Neural crest cell (in vitro differentiated cells): ENCODE measurements around the gene FAIM. TPM values are rescaled to one million over a fixed set of nuclear protein-coding genes. Genes with fewer than 3 reads are reported as not detected.

Experiments
- DNase-seq: peaks from one replicate; pipeline ENCODE4 v3.0.0; 2021; ENCODE audit warnings: low read depth, mixed read lengths, low spot score
- H3K27ac Mint-ChIP-seq: one replicate; pipeline ENCODE4 v1.8.0; 2021; ENCODE audit warnings: mild to moderate bottlenecking, mixed read lengths; ENCODE audit not compliant: unreplicated experiment
- H3K27me3 Mint-ChIP-seq: 2 replicates; pipeline ENCODE4 v1.8.0; 2021; ENCODE audit warnings: low read depth, mild to moderate bottlenecking, mixed read lengths
- H3K36me3 Mint-ChIP-seq: 2 replicates; pipeline ENCODE4 v1.8.0; 2021; ENCODE audit warnings: low read depth, mild to moderate bottlenecking, mixed read lengths
- H3K4me1 Mint-ChIP-seq: 2 replicates; pipeline ENCODE4 v1.8.0; 2021; ENCODE audit warnings: mixed read lengths
- H3K4me3 Mint-ChIP-seq: one replicate; pipeline ENCODE4 v1.8.0; 2021; ENCODE audit warnings: mild to moderate bottlenecking, mixed read lengths
- H3K9me3 Mint-ChIP-seq: 2 replicates; pipeline ENCODE4 v1.8.0; 2021; ENCODE audit warnings: mixed read lengths
- CTCF ChIP-seq: fragments of 200-600 bp; sonication (generic); conservative IDR thresholded peaks from 2 replicates; pipeline ENCODE4 v1.5.0; 2021; ENCODE audit warnings: antibody characterized with exemption, mild to moderate bottlenecking
- total RNA-seq: library from RNA; stranded (reverse); gene quantifications from 2 replicates; pipeline ENCODE4 v1.2.1, GENCODE V29; 2021

The FAIM gene
- total RNA-seq, 1 donor from 2014 or later, result 10.0 TPM

GRCh38 chr3:138620431-138620830 lies 11.9 kb downstream of the FAIM start:
- Mint-ChIP-seq H3K9me3 (no peaks in the 10 kb centered on the region), H3K27me3 (no peaks in the 10 kb centered on the region), H3K4me1 (no peaks in the 10 kb centered on the region), H3K4me3 (no peak overlapping the region), H3K27ac (no peak overlapping the region), H3K36me3 (no peaks in the 10 kb centered on the region)
- TF ChIP-seq CTCF, result no peak
- no peak for DNase-seq

GRCh38 chr3:138624518-138624917 lies 15.9 kb downstream of the FAIM start:
- H3K4me1 Mint-ChIP-seq, result no peaks in the 10 kb centered on the region
- no peak overlapping the region for H3K4me3 Mint-ChIP-seq
- no peaks in the 10 kb centered on the region for H3K9me3 Mint-ChIP-seq
- no peak for DNase-seq
- H3K27ac Mint-ChIP-seq, result no peak overlapping the region
- no peaks in the 10 kb centered on the region for H3K36me3 Mint-ChIP-seq
- H3K27me3 Mint-ChIP-seq, result no peaks in the 10 kb centered on the region
- TF ChIP-seq CTCF, result no peak

- TF ChIP-seq CTCF, result no peak
- no peaks in the 10 kb centered on the region for H3K4me1 Mint-ChIP-seq
- H3K36me3 Mint-ChIP-seq, result peaks cover 3% of the 10 kb centered on the region
- no peak overlapping the region for H3K4me3 Mint-ChIP-seq
- DNase-seq, result no peak
- H3K27ac Mint-ChIP-seq, result no peak overlapping the region
- no peaks in the 10 kb centered on the region for H3K9me3 Mint-ChIP-seq
- no peaks in the 10 kb centered on the region for H3K27me3 Mint-ChIP-seq
Observed at GRCh38 chr3:138625707-138626365, 17.3 kb downstream of the FAIM start.

GRCh38 chr3:138629526-138629925 lies 21.0 kb downstream of the FAIM start:
- H3K27ac Mint-ChIP-seq, result no peak overlapping the region
- no peaks in the 10 kb centered on the region for H3K27me3 Mint-ChIP-seq

GRCh38 chr3:138638641-138639040 lies 30.1 kb downstream of the FAIM start:
- Mint-ChIP-seq H3K9me3 (peaks cover 20% of the 10 kb centered on the region), H3K4me1 (no peaks in the 10 kb centered on the region), H3K27me3 (no peaks in the 10 kb centered on the region), H3K4me3 (no peak overlapping the region), H3K27ac (no peak overlapping the region), H3K36me3 (peaks cover 26% of the 10 kb centered on the region)
- no peak for DNase-seq
- no peak for TF ChIP-seq CTCF

More at GRCh38 chr3:138629526-138629925, 21.0 kb downstream of the FAIM start:
- H3K36me3 Mint-ChIP-seq, result peaks cover 6% of the 10 kb centered on the region
- TF ChIP-seq CTCF, result no peak
- no peaks in the 10 kb centered on the region for H3K9me3 Mint-ChIP-seq
- no peak for DNase-seq
- no peak overlapping the region for H3K4me3 Mint-ChIP-seq
- no peaks in the 10 kb centered on the region for H3K4me1 Mint-ChIP-seq
